Upper lobe of left lung (tissue), 4 donors: ENCODE data around the gene TNS1.

Source experiments
- EP300 ChIP-seq, 4 donors: sonication (generic); formaldehyde crosslinking; IDR thresholded peaks; one replicate each; pipeline ENCODE4 v1.5.1; 2017; ENCODE audit warnings: antibody characterized with exemption in 4 of 4, control low read depth in 2 of 4
- POLR2A ChIP-seq, 4 donors: fragments of 450-650 bp; IDR thresholded peaks; one replicate each; pipeline ENCODE4 v1.5.1; 2016 to 2017; ENCODE audit warnings: antibody characterized with exemption in 4 of 4, mild to moderate bottlenecking in 2 of 4

- TF ChIP-seq EP300 (IDR thresholded peaks at IDR 0.05) (no peak), POLR2A (IDR thresholded peaks at IDR 0.05) (no peak)
Measured at GRCh38 chr2:217998926-217999594, 3.7 kb downstream of the TNS1 start.
